H1 (cell line): ENCODE results near the gene CUTC. TPM values are rescaled to one million over a fixed set of nuclear protein-coding genes. Genes with fewer than 3 reads are reported as not detected.

Experiments
- GABPA ChIP-seq: IDR thresholded peaks from 2 replicates; pipeline ENCODE4 v1.6.1; 2011; ENCODE audit warnings: mild to moderate bottlenecking, low read length, moderate library complexity, borderline replicate concordance; ENCODE audit not compliant: insufficient read depth
- KDM4A ChIP-seq: IDR thresholded peaks from one replicate; pipeline ENCODE4 v1.7.1; 2012; ENCODE audit warnings: low read depth, mild to moderate bottlenecking, moderate library complexity, low read length, inconsistent platforms; ENCODE audit not compliant: severe bottlenecking
- polyA plus RNA-seq, 7 experiments: library from polyadenylated mRNA; depleted of rRNA in 3 of 7; stranded (reverse) in 5 of 7; unstranded in 2 of 7; fragments of >200 nt in 5 of 7; fragments of 200-250 nt in 2 of 7; gene quantifications; 1 replicate in 5 of 7; 2 replicates in 1 of 7; 4 replicates in 1 of 7; pipeline versions ENCODE4 v1.2.1 to v1.2.3, GENCODE V29; 2011 to 2013; ENCODE audit warnings: missing spikeins in 2 of 7, mixed read lengths in 2 of 7
- total RNA-seq: library from RNA; stranded (reverse); fragmentation: NEBNext Ultra II Directional; extraction: Animal tissue kit (Norgen Biotek cat#: 25700); gene quantifications from 2 replicates; pipeline ENCODE4 v1.2.1, GENCODE V29; 2021
- TF ChIP-seq, protein P1 (sequence below): IDR thresholded peaks from 2 replicates; pipeline ENCODE4 v1.6.1; 2011; ENCODE audit warnings: low read depth, mild to moderate bottlenecking, low read length; ENCODE audit not compliant: insufficient read depth

The CUTC gene
- total and polyA plus RNA-seq, 2 of the 8 experiments (the other 6 are each of a cell fraction or from before 2014, with no cell fraction given) = 25.3 to 25.6 TPM

- TF ChIP-seq, protein P1, sequence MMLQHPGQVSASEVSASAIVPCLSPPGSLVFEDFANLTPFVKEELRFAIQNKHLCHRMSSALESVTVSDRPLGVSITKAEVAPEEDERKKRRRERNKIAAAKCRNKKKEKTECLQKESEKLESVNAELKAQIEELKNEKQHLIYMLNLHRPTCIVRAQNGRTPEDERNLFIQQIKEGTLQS = no peak
- TF ChIP-seq GABPA = no peak
- TF ChIP-seq KDM4A = no peak
- TF ChIP-seq, all 59 proteins: peak for 0
Measured at GRCh38 chr10:99775850-99776249, 43.8 kb downstream of the CUTC start (continued).
